ELR (cell line): ENCODE results near the gene NRG2.

Experiments used
- DNase-seq: peaks from one replicate; pipeline ENCODE4 v3.0.0-alpha.2; 2015; ENCODE audit warnings: low read depth

NRG2 gene

DNA sequence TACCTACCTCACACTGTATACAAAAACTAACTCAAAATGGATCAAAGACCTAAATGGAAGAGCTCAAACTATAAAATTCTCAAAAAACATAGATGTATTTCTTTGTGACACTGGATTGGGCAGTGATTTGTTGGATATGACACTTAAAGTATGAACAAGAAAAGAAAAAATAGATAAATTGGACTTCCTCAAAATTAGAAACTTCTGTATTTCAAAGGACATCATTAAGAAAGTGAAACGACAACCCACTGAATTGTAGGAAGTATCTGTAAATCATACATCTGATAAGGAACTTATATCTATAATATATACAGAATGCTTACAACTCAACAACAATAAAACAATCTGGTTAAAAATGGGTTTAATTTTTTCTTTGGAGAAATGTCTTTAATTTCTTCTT lies 96.7 kb downstream of the NRG2 start:
- DNase-seq: no peak

DNA sequence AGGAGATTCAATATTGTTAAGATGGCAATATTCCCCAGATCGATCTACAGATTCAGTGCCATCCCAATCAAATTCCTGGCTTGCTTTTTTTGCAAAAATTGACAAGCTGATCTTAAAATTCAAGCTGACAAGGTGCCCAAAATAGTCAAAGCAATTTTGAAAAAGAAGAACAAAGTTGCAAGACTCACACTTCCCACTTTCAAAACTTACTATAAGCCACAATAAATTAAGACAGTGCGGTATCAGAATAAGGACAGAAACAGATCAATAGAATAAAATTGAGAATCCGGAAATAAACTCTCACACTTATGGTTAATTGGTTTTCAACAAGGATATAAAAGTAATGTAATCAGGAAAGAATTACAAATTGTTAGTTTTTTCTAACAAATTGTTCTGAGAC lies 97.1 kb downstream of the NRG2 start:
- DNase-seq: no peak

DNA sequence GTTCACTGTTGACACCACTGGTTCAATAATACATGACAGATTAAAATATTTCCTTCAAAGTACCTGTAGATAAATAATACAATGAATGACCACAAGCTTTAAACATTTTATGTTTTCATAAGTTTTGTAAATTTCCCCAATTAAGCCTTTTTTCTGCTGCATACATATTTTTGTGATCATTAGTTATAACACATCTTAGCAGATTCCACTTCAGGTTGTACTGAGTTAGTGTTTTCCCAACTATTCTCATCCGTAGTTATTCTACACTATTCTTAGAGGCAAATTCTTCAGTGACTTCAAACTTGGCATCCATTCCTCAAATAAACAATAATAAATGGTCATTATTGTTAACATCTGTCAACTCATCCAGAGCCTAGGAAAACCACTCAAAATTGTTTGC lies 100.9 kb downstream of the NRG2 start:
- no peak for DNase-seq

DNA sequence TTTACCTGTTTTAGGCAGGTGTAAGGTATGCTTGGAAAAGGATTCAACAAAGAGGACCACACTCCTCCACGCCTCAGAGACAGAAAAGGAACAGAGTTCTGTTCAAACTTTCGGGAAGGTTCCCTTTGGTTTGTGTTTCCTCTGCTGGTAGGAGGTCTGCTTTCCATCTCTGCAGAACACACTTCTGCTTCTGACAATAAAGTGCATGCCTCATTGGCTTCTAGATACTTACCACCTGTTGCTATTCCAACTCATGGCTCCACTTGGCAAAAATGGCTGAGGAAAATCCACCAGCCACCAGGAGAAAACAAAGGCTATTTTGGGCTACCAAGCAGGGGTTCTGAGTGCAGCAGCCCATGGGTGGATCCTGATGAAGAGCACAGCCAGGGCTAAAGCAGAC lies 112.7 kb downstream of the NRG2 start:
- no peak for DNase-seq

DNA sequence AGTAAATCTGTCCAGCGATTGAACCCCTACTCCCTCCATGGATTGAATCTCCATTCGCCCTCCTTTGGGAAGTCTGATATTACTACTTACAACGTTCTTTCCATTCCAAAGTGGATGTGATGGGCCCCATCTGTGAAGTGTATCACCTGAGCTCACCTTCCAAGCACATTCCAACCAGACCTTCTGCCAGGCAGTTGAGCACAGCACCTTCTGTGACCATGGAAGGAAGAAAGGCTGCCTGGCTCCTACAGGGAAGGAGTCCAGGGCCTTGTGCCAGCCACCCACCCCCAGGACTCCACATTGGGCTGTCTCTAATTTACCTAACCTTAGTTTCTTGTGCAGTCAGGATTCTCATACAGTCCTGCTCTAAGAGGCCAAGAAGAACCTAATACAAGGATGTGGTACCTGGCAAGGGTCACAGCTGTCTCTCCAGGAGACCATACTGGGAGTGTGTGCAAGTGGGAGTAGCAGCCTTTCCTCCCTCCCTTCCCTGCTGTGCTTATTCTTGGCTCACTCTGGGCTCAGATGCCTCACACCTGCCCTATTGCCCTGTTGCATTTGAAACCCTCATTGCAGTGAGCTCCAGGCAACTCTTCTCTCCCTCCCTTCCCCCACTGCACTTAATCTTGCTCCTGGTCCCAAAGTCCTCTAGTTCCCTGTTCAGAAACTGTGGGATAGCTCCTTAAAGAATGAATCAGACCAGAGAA lies 116.1 kb downstream of the NRG2 start:
- DNase-seq: no peak

GRCh38 chr5:139925650-139926640 lies 117.2 kb downstream of the NRG2 start:
- peak; percentile 11 for DNase-seq

DNA sequence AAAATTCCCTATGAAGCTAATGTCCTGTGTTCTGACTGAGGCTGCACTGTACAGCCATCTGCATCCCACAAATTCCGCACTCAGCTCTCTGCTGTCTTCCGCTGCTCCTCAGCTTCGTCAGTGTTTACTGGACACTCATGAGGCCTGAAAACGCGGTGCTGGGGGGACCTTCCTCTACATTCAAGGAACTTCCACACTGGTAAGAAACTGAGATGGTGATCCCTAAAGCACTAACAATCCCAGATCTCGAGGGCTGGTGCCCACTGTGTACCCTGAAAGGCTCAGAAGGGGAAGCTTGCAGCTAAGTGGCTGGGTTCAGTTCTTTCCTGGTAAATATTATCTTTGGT lies 117.9 kb downstream of the NRG2 start:
- no peak for DNase-seq

GRCh38 chr5:139924294-139925215 lies 118.5 kb downstream of the NRG2 start:
- no peak for DNase-seq

DNA sequence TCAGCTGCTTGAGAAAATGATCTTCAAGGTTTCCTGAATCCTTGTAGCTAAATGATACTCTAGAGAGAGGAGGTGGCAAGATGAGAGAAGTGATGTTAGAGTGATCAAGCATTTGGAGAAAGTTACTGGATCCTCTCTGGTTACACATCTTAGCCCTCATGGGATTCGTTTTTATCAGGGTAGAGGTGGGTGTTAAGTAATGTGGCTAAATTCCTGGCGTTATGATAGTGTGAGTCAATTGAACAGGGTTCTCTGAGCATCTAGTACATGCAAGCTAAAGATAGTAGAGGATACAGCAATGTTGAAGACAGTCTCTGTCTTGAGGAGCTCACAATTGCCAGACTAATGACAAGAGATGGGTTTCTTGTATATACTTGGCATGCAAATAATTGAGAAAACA lies 123.8 kb downstream of the NRG2 start:
- DNase-seq: peak; percentile 5

DNA sequence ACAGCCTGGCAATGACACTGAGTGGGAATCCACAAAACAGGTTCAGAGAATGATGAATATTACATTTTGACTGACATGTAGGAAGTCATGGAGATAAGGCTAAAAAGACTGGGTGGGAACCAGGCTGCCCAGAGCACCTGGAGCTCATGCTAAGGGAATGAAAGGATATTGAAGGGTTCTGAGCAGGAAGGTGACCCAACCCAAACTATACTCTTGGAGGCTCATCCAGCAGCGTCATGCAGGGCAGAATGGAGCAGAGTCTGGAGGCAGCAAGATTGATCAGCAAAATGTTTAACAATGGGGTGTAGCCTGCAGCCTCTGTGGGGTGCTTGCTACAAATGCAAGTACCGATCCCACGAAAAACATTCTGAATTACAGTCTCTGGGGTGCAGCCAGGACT lies 127.3 kb downstream of the NRG2 start:
- DNase-seq: no peak

DNA sequence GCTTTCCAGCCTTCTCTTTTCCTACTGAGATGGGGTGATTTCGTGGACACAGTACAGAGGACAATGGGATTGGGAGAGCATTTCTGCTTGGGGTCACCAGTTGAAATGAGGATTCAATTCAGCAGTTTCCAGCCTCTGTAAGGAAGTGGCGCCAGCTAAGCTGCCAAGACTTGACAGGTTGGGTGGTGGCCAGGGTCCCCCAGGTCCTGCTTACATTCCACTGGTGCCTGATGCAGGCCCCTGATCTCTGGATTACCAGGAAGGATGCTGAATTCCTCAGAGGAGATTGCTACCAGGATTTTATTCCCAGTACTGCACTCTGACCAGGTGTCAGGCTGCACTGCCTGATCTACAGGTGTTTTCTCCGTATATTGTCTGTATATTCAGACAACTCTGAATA lies 127.8 kb downstream of the NRG2 start:
- no peak for DNase-seq

- DNase-seq: no peak
These were observed 128.8 kb downstream of the NRG2 start for GRCh38 chr5:139914218-139914807.

- no peak for DNase-seq
These were observed 130.3 kb downstream of the NRG2 start for GRCh38 chr5:139912804-139913203.

DNA sequence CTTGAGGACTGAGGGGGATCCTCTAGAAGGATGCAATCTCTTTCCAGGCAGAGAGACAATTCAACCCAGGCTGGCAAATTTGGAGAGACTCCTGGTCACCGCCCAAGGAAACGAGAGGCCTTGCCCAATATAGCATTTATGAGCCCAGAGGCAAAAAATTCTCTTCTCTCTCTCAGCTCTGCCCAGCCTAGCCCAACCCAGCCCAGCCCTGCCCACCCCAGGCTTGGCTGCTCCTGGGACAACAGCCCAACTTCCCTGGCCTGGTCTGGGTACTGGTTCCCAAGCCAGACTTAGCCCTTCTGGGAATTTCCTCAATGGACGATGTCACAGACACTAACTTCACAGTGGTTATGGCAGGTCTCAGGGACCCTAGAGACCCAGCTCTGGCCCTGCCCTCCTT lies 130.9 kb downstream of the NRG2 start:
- DNase-seq: no peak

GRCh38 chr5:139911425-139912120 lies 131.5 kb downstream of the NRG2 start:
- DNase-seq: no peak

DNA sequence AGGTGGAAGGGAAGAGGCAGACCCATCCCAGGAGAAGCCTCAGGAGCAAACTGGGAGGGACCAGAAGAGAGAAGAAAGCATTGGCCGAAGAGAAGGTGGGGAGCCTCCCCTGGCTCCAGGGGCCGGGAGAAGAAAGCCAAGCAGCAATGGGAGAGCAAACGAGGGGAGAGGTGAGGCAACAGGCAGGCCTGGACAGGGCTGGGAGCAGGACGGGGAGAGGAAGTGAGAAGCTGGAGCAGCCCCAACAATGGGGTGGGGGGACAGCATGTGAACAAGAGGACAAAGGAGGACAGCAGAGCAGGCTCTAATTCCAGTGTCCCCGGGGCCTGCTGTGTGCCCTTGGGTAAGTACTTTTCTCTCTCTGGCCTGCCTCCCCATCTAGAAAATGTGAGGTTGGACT lies 132.2 kb downstream of the NRG2 start:
- DNase-seq: no peak

GRCh38 chr5:139910036-139910435 lies 133.1 kb downstream of the NRG2 start:
- no peak for DNase-seq

GRCh38 chr5:139908749-139909148 lies 134.3 kb downstream of the NRG2 start:
- DNase-seq: no peak

DNA sequence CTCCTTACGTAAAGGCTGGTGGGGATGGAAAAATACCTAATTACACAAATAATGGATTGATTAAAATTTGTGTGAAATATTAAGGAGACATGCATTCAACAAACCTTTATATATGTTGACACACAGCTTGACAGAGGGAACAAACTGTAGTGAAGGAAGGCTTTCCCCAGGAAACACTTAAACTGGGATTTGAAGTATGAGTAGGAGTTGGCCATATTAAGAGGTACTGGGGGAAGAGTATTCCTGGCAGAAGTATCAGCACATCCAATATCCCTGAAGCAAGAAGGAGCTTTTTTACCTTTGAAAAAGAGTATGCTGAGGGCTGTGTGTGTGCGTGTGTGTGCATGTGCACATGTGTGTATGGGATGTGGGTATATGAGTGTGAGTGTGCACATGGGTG lies 136.4 kb downstream of the NRG2 start:
- DNase-seq: no peak

GRCh38 chr5:139904816-139905661 lies 138.1 kb downstream of the NRG2 start:
- DNase-seq: no peak

DNA sequence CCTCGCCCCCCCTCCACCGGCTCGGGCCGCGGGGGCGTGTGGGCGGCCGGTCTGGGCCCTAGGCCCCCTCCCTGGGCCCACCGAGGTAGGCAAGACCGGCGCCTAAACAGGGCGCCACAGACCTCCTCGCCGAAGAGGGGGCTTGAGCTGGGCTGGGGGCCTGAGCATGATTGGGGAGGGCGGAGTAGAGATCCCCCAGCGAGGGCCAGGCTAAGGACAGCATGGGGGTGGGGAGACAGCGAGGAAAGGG lies 138.6 kb downstream of the NRG2 start:
- DNase-seq: no peak
